NCI-H2196 treated with DMSO at 0.1 percent for 48 hours (cell line): Measurements from ENCODE around the gene MAD1L1.

Experiments used
- DNase-seq: peaks from one replicate; lab custom pipeline; 2025; ENCODE audit not compliant: unreplicated experiment; lab: John Stamatoyannopoulos, UW

Gene MAD1L1

GRCh38 chr7:2141651-2142050 is 91.1 kb downstream of the MAD1L1 start:
- DNase-seq, result no peak

GRCh38 chr7:2141021-2141410 is 91.7 kb downstream of the MAD1L1 start:
- DNase-seq, result no peak

GRCh38 chr7:2140216-2141020 is 92.3 kb downstream of the MAD1L1 start:
- DNase-seq, result no peak

- DNase-seq, result no peak
Observed at GRCh38 chr7:2139004-2139699, 93.6 kb downstream of the MAD1L1 start.

GRCh38 chr7:2138146-2138765 is 94.5 kb downstream of the MAD1L1 start:
- DNase-seq, result no peak

- DNase-seq, result no peak
Observed at GRCh38 chr7:2134740-2135139, 98.0 kb downstream of the MAD1L1 start.

- DNase-seq, result no peak
Observed at GRCh38 chr7:2132243-2132642, 100.5 kb downstream of the MAD1L1 start.

- DNase-seq, result no peak
Observed at GRCh38 chr7:2131800-2132199, 100.9 kb downstream of the MAD1L1 start.

GRCh38 chr7:2131341-2131740 is 101.4 kb downstream of the MAD1L1 start:
- DNase-seq, result no peak

- DNase-seq, result no peak
Observed at GRCh38 chr7:2130096-2130375, 102.7 kb downstream of the MAD1L1 start.

- no peak for DNase-seq
Observed at GRCh38 chr7:2129323-2130095, 103.2 kb downstream of the MAD1L1 start.

GRCh38 chr7:2128601-2129322 is 104.0 kb downstream of the MAD1L1 start:
- DNase-seq, result no peak

GRCh38 chr7:2126621-2127020 is 106.1 kb downstream of the MAD1L1 start:
- no peak for DNase-seq

GRCh38 chr7:2125931-2126330 is 106.8 kb downstream of the MAD1L1 start:
- DNase-seq, result no peak

- no peak for DNase-seq
Observed at GRCh38 chr7:2124604-2125345, 108.0 kb downstream of the MAD1L1 start.

- DNase-seq, result no peak
Observed at GRCh38 chr7:2123916-2124315, 108.8 kb downstream of the MAD1L1 start.

- peak; percentile 48 for DNase-seq
Observed at GRCh38 chr7:2123360-2123759, 109.4 kb downstream of the MAD1L1 start.

GRCh38 chr7:2122651-2123050 is 110.1 kb downstream of the MAD1L1 start:
- DNase-seq, result no peak

- DNase-seq, result peak; percentile 13
Observed at GRCh38 chr7:2120841-2121830, 111.6 kb downstream of the MAD1L1 start.
